ENCODE data around the gene DPH6.

The DPH6 gene

DNA sequence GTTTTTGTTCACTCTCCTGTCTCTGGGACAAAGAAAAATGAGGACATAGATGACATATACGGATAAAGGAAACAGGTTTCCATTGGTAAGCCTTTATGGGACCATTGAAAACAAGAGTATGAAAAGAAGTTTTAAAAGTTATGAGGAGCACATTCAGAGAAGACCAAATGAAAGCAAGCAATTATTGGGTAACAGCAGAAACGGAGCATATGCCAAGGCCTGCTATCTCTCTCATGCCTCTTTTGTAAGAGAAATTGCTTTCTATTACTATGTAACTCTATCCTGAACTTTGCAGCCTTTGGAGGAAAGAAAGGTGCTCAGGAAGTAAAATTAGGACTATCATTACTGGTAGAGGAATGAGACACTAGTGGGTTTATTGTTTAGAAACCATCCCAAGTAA, 14.9 kb upstream of the DPH6 start:
- Histone ChIP-seq H3K4me1 (ENCODE audit: control insufficient read depth in 1 of 2, insufficient read depth in 2 of 2, low read length in 2 of 2) (no peaks in the 10 kb centered on the region), H3K9me3 (ENCODE audit: control insufficient read depth in 1 of 2, low read length in 2 of 2) (no peaks in the 10 kb centered on the region), H3K27ac (ENCODE audit: low read depth, low read length) (no peak overlapping the region), H3K9ac (ENCODE audit: low read depth in 1 of 2, low read length in 2 of 2) (no peak overlapping the region), H3K4me3 (ENCODE audit: low read depth in 1 of 2, low read length in 2 of 2) (no peak overlapping the region), H3K36me3 (ENCODE audit: control insufficient read depth in 1 of 2, insufficient read depth in 2 of 2, low read length in 2 of 2) (no peaks in the 10 kb centered on the region), H3K27me3 (ENCODE audit: control insufficient read depth in 1 of 2, insufficient read depth in 2 of 2, low read length in 2 of 2) (no peaks in the 10 kb centered on the region)

DNA sequence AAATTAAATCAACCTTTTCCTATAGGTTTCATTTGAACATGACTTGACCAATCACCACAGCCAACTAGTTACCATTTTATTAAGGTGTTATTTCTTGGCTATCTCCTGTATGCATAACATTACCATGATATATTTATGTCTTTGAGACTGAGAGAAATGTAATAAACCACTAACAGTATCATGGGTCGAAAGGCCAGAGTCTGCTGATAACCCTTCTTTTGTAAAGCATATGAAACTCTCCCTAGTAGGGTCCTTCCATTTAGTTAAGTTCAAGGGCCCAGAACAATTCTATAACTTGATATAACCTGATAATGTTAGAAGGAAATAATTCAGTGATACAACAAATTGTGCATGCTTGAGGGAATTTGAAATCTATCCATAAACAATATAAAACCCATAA, 14.3 kb upstream of the DPH6 start:
- Histone ChIP-seq H3K4me3 (ENCODE audit: low read depth in 1 of 2, low read length in 2 of 2) (no peak overlapping the region), H3K9me3 (ENCODE audit: control insufficient read depth in 1 of 2, low read length in 2 of 2) (no peaks in the 10 kb centered on the region), H3K27me3 (ENCODE audit: control insufficient read depth in 1 of 2, insufficient read depth in 2 of 2, low read length in 2 of 2) (no peaks in the 10 kb centered on the region), H3K4me1 (ENCODE audit: control insufficient read depth in 1 of 2, insufficient read depth in 2 of 2, low read length in 2 of 2) (no peaks in the 10 kb centered on the region), H3K36me3 (ENCODE audit: control insufficient read depth in 1 of 2, insufficient read depth in 2 of 2, low read length in 2 of 2) (no peaks in the 10 kb centered on the region), H3K9ac (ENCODE audit: low read depth in 1 of 2, low read length in 2 of 2) (no peak overlapping the region), H3K27ac (ENCODE audit: low read depth, low read length) (no peak overlapping the region)

DNA sequence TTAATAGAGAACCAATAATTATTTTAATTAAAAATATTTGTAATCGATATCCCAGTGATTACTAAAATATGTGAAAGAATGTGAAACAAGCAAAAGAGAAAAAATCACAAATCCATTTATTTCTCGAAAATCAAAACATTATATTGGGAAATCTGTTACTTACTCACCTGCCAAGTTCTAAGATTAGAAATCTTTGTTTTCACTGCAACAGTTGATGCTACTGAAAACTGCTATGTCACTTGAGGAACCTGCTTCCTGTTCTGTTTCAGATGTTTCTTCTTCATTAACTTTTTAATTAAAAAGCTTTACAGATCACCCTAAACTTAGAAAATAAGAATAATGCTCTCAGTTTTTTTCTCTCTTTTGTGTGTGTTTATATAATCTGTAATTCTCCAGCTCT, 13.7 kb upstream of the DPH6 start:
- Histone ChIP-seq H3K27me3 (ENCODE audit: control insufficient read depth in 1 of 2, insufficient read depth in 2 of 2, low read length in 2 of 2) (no peaks in the 10 kb centered on the region), H3K27ac (ENCODE audit: low read depth, low read length) (no peak overlapping the region), H3K9me3 (ENCODE audit: control insufficient read depth in 1 of 2, low read length in 2 of 2) (no peaks in the 10 kb centered on the region), H3K9ac (ENCODE audit: low read depth in 1 of 2, low read length in 2 of 2) (no peak overlapping the region), H3K4me3 (ENCODE audit: low read depth in 1 of 2, low read length in 2 of 2) (no peak overlapping the region), H3K4me1 (ENCODE audit: control insufficient read depth in 1 of 2, insufficient read depth in 2 of 2, low read length in 2 of 2) (no peaks in the 10 kb centered on the region), H3K36me3 (ENCODE audit: control insufficient read depth in 1 of 2, insufficient read depth in 2 of 2, low read length in 2 of 2) (no peaks in the 10 kb centered on the region)

DNA sequence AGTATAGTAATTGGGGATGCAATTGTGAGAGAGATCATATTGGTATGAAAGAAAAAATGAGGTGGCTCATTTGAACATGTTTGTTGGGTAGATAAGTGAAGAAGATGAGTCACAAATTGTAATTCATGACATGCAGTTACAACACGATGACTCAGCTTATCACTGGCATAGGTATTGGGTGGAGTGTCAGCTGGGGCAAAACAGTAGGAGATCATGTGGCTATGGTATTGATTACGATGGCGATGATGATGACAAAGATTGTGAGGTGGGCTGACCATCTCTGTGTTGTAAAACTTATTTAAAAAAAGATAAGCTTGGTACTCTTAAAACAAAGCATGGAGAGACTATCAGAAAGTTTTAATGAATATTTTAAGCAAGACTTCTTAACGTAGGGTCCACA, 11.6 kb upstream of the DPH6 start:
- no peaks in the 10 kb centered on the region for H3K36me3 ChIP-seq (ENCODE audit: control insufficient read depth in 1 of 2, insufficient read depth in 2 of 2, low read length in 2 of 2)
- H3K4me3 ChIP-seq (ENCODE audit: low read depth in 1 of 2, low read length in 2 of 2) = no peak overlapping the region
- H3K27ac ChIP-seq (ENCODE audit: low read depth, low read length) = no peak overlapping the region
- no peaks in the 10 kb centered on the region for H3K27me3 ChIP-seq (ENCODE audit: control insufficient read depth in 1 of 2, insufficient read depth in 2 of 2, low read length in 2 of 2)
- H3K4me1 ChIP-seq (ENCODE audit: control insufficient read depth in 1 of 2, insufficient read depth in 2 of 2, low read length in 2 of 2) = no peaks in the 10 kb centered on the region
- H3K9ac ChIP-seq (ENCODE audit: low read depth in 1 of 2, low read length in 2 of 2) = no peak overlapping the region
- no peaks in the 10 kb centered on the region for H3K9me3 ChIP-seq (ENCODE audit: control insufficient read depth in 1 of 2, low read length in 2 of 2)

DNA sequence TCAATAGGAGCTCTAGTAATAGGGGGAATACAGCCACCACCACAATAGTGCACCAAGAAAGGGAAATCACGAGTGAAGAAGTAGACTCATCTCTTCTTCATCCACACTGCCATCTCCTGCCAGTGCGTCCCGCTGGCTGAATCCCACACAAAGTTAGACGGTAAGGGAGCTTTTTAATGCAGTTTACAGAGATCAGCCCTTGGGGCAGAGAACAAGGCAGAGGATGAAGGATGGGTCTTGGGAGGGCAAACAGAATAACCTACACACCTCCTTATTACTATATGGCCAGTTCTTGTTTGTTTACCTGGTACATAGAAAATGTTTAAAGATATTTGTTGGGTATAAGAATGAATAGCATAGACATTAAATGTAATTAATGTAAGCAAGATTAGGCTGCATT, 11.0 kb upstream of the DPH6 start:
- Histone ChIP-seq H3K27me3 (ENCODE audit: control insufficient read depth in 1 of 2, insufficient read depth in 2 of 2, low read length in 2 of 2) (no peaks in the 10 kb centered on the region), H3K36me3 (ENCODE audit: control insufficient read depth in 1 of 2, insufficient read depth in 2 of 2, low read length in 2 of 2) (no peaks in the 10 kb centered on the region), H3K27ac (ENCODE audit: low read depth, low read length) (no peak overlapping the region), H3K9me3 (ENCODE audit: control insufficient read depth in 1 of 2, low read length in 2 of 2) (no peaks in the 10 kb centered on the region), H3K4me1 (ENCODE audit: control insufficient read depth in 1 of 2, insufficient read depth in 2 of 2, low read length in 2 of 2) (no peaks in the 10 kb centered on the region), H3K9ac (ENCODE audit: low read depth in 1 of 2, low read length in 2 of 2) (no peak overlapping the region), H3K4me3 (ENCODE audit: low read depth in 1 of 2, low read length in 2 of 2) (no peak overlapping the region)

DNA sequence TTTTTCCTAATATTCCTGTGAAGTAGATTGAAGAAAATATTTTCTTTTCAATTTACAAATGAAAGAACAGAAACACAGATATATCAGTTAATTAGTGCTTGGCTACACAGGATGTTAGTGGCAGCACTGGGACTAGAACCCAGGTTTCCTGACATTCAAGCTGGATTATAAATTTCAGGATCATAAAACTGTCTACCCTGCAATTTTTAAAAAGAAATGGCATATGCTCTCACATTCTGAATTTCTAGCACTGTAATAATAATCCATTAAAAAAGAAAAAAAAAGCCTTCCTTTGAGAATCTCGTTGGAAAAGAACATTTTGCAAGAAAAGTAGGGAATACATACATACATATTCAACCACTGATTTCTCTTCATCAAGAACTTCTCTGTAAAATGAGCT, 9.3 kb upstream of the DPH6 start:
- Histone ChIP-seq H3K27me3 (ENCODE audit: control insufficient read depth in 1 of 2, insufficient read depth in 2 of 2, low read length in 2 of 2) (no peaks in the 10 kb centered on the region), H3K9me3 (ENCODE audit: control insufficient read depth in 1 of 2, low read length in 2 of 2) (no peaks in the 10 kb centered on the region), H3K4me3 (ENCODE audit: low read depth in 1 of 2, low read length in 2 of 2) (no peak overlapping the region), H3K36me3 (ENCODE audit: control insufficient read depth in 1 of 2, insufficient read depth in 2 of 2, low read length in 2 of 2) (no peaks in the 10 kb centered on the region), H3K9ac (ENCODE audit: low read depth in 1 of 2, low read length in 2 of 2) (no peak overlapping the region), H3K4me1 (ENCODE audit: control insufficient read depth in 1 of 2, insufficient read depth in 2 of 2, low read length in 2 of 2) (no peaks in the 10 kb centered on the region), H3K27ac (ENCODE audit: low read depth, low read length) (no peak overlapping the region)

DNA sequence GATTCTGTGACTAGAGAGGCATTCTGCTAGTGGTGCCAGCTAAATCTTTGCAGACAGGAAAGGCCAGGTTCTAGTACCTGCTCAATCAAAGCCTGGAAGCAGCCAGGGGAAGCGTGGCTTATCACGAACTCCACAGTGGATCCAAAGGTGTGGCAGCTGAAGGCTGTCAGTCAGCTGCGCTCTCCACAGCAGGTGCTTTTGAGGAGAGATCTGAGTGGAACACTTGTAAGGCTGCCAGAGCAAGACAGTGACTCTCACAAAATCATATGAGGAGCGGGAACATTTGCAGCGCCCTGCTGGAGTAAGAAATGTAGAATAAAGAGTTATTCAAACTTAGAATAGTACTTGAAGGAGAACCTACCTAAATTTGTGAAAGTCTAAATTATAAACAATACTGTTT, 5.0 kb upstream of the DPH6 start:
- Histone ChIP-seq H3K27me3 (ENCODE audit: control insufficient read depth in 1 of 2, insufficient read depth in 2 of 2, low read length in 2 of 2) (no peaks in the 10 kb centered on the region), H3K9ac (ENCODE audit: low read depth in 1 of 2, low read length in 2 of 2) (no peak overlapping the region), H3K9me3 (ENCODE audit: control insufficient read depth in 1 of 2, low read length in 2 of 2) (no peaks in the 10 kb centered on the region), H3K27ac (ENCODE audit: low read depth, low read length) (no peak overlapping the region), H3K4me3 (ENCODE audit: low read depth in 1 of 2, low read length in 2 of 2) (no peak overlapping the region), H3K4me1 (ENCODE audit: control insufficient read depth in 1 of 2, insufficient read depth in 2 of 2, low read length in 2 of 2) (no peaks in the 10 kb centered on the region), H3K36me3 (ENCODE audit: control insufficient read depth in 1 of 2, insufficient read depth in 2 of 2, low read length in 2 of 2) (no peaks in the 10 kb centered on the region)

DNA sequence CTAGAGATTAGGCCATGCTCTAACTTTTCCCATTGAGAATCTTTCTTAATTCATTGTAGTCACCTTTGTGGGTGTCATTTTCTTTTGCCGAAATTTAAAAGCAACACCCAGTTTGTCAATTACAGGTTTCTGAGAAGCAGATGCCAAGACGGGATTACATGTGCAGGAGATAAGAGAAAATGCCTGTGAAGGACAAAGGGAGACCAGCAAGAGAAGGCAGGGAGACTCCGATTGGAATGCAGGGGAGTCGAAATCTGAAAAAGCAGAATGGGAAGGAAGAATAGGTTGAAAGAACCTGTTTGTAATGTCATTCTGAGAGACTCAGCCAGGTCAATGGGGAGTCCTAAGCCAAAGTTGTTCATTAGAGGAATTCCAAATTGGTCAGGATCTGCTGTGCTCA, 3.6 kb upstream of the DPH6 start:
- Histone ChIP-seq H3K4me1 (ENCODE audit: control insufficient read depth in 1 of 2, insufficient read depth in 2 of 2, low read length in 2 of 2) (peaks cover 5 to 6% of the 10 kb centered on the region in 2 donors), H3K9me3 (ENCODE audit: control insufficient read depth in 1 of 2, low read length in 2 of 2) (no peaks in the 10 kb centered on the region), H3K36me3 (ENCODE audit: control insufficient read depth in 1 of 2, insufficient read depth in 2 of 2, low read length in 2 of 2) (no peaks in the 10 kb centered on the region), H3K4me3 (ENCODE audit: low read depth in 1 of 2, low read length in 2 of 2) (no peak overlapping the region), H3K9ac (ENCODE audit: low read depth in 1 of 2, low read length in 2 of 2) (no peak overlapping the region), H3K27ac (ENCODE audit: low read depth, low read length) (no peak overlapping the region), H3K27me3 (ENCODE audit: control insufficient read depth in 1 of 2, insufficient read depth in 2 of 2, low read length in 2 of 2) (no peaks in the 10 kb centered on the region)

DNA sequence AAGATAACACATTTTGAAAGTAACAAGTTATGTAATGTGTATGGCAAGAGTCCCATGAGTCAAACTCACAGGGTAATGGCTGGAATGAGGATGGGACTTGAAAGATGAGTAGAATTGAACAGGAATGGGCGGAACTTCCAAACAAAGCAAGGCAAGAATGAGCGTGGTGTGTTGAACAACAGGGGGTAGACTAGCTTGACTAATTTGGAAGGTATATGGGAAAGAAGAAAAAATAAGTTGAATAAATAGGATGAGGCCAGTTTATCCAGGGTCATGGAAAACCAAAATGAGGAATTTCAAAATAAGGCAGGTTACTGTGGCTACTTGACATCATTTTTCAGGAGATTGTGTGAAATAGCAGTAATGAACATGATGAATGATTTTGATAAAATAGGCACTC, 2.5 kb upstream of the DPH6 start:
- Histone ChIP-seq H3K4me1 (ENCODE audit: control insufficient read depth in 1 of 2, insufficient read depth in 2 of 2, low read length in 2 of 2) (peaks cover 5 to 6% of the 10 kb centered on the region in 2 donors), H3K27ac (ENCODE audit: low read depth, low read length) (no peak overlapping the region), H3K36me3 (ENCODE audit: control insufficient read depth in 1 of 2, insufficient read depth in 2 of 2, low read length in 2 of 2) (no peaks in the 10 kb centered on the region)

DNA sequence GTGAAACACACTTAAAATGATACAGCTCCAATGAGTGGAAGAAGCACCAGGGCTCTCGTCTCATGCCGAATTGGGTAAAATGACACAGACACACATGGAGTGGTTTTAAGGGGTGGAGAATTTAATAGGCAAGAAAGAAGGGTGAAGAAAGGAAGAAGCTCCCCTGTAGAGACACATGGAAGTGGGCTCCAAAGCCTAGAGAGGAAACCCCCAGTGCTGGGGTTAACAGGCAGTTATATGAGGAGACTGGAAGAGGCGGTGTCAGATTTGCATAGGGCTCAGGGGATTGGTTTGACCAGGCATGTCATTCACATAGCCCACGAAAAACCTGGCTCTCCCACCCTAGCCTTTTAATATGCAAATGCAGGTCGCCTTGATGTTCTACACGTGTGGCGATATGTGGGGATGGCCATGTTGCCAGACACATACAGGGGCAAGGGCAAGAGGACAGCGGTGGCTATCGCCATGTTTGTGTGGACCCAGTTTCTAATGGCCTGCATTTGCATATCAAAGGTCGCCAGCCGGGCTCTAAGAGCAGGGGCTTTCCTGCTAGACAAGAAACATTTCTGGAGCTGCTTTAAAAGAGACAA, 1.9 kb upstream of the DPH6 start:
- H3K4me3 ChIP-seq (ENCODE audit: low read depth in 1 of 2, low read length in 2 of 2) = no peak overlapping the region
- peaks cover 5 to 6% of the 10 kb centered on the region in 2 donors for H3K4me1 ChIP-seq (ENCODE audit: control insufficient read depth in 1 of 2, insufficient read depth in 2 of 2, low read length in 2 of 2)
- no peak overlapping the region for H3K27ac ChIP-seq (ENCODE audit: low read depth, low read length)

More for the DNA sequence above, 2.5 kb upstream of the DPH6 start:
- Histone ChIP-seq H3K27me3 (ENCODE audit: control insufficient read depth in 1 of 2, insufficient read depth in 2 of 2, low read length in 2 of 2) (no peaks in the 10 kb centered on the region), H3K9me3 (ENCODE audit: control insufficient read depth in 1 of 2, low read length in 2 of 2) (no peaks in the 10 kb centered on the region), H3K9ac (ENCODE audit: low read depth in 1 of 2, low read length in 2 of 2) (no peak overlapping the region), H3K4me3 (ENCODE audit: low read depth in 1 of 2, low read length in 2 of 2) (no peak overlapping the region)

More for the DNA sequence above, 1.9 kb upstream of the DPH6 start:
- H3K9me3 ChIP-seq (ENCODE audit: control insufficient read depth in 1 of 2, low read length in 2 of 2) = no peaks in the 10 kb centered on the region
- H3K36me3 ChIP-seq (ENCODE audit: control insufficient read depth in 1 of 2, insufficient read depth in 2 of 2, low read length in 2 of 2) = no peaks in the 10 kb centered on the region
- H3K27me3 ChIP-seq (ENCODE audit: control insufficient read depth in 1 of 2, insufficient read depth in 2 of 2, low read length in 2 of 2) = no peaks in the 10 kb centered on the region
- H3K9ac ChIP-seq (ENCODE audit: low read depth in 1 of 2, low read length in 2 of 2) = no peak overlapping the region
